GM19240 (cell line): ENCODE results near the gene UBAP1L.
"Not testable (repeated sequence)": the region's sequence is repeated elsewhere in the genome, so short reads cannot be mapped to it uniquely, and the experiment has no call there.

Source experiments
- DNase-seq: peaks from one replicate; pipeline ENCODE4 v3.0.0; 2011; ENCODE audit warnings: low spot score; ENCODE audit not compliant: insufficient read length

Gene UBAP1L

GRCh38 chr15:65115086-65115485, at the start of gene UBAP1L:
Gene UBAP1L, minus strand, starts transcription at chr15:65115200. Its CDS starts 8,985 bp downstream, at chr15:65106215.
- no peak for DNase-seq

- no peak for DNase-seq
Measured at GRCh38 chr15:65164139-65164538, 49.1 kb upstream of the UBAP1L start.

GRCh38 chr15:65163041-65163440, 48.0 kb upstream of the UBAP1L start:
- DNase-seq, result no peak

GRCh38 chr15:65156692-65157091, 41.7 kb upstream of the UBAP1L start:
- no peak for DNase-seq

GRCh38 chr15:65154720-65155119, 39.7 kb upstream of the UBAP1L start:
- DNase-seq, result no peak

GRCh38 chr15:65147902-65148301, 32.9 kb upstream of the UBAP1L start:
- no peak for DNase-seq

- DNase-seq, result no peak
Measured at GRCh38 chr15:65146438-65146837, 31.4 kb upstream of the UBAP1L start.

GRCh38 chr15:65138631-65139030, 23.6 kb upstream of the UBAP1L start:
- DNase-seq, result not testable (repeated sequence)

- DNase-seq, result not testable (repeated sequence)
Measured at GRCh38 chr15:65137893-65138292, 22.9 kb upstream of the UBAP1L start.

GRCh38 chr15:65137089-65137488, 22.1 kb upstream of the UBAP1L start:
- not testable (repeated sequence) for DNase-seq

GRCh38 chr15:65134538-65134937, 19.5 kb upstream of the UBAP1L start:
- DNase-seq, result no peak

- peak; percentile 95 for DNase-seq
Measured at GRCh38 chr15:65133548-65134200, 18.7 kb upstream of the UBAP1L start, which contains the start of gene PDCD7. Gene PDCD7, minus strand, starts transcription at chr15:65133808. Its CDS starts 27 bp downstream, at chr15:65133781.

GRCh38 chr15:65132878-65133547, 18.0 kb upstream of the UBAP1L start:
- DNase-seq, result peak; percentile 48

- no peak for DNase-seq
Measured at GRCh38 chr15:65130941-65131340, 15.9 kb upstream of the UBAP1L start.

GRCh38 chr15:65115542-65115941, 542 bp upstream of the UBAP1L start:
- no peak for DNase-seq

- DNase-seq, result no peak
Measured at GRCh38 chr15:65110676-65111292, 4.2 kb downstream of the UBAP1L start.

GRCh38 chr15:65106011-65106590, 8.9 kb downstream of the UBAP1L start:
- DNase-seq, result no peak

GRCh38 chr15:65105038-65105437, 10.0 kb downstream of the UBAP1L start:
- DNase-seq, result no peak

GRCh38 chr15:65102912-65103311, 12.1 kb downstream of the UBAP1L start:
- no peak for DNase-seq

- no peak for DNase-seq
Measured at GRCh38 chr15:65101891-65102708, 12.9 kb downstream of the UBAP1L start.

- peak; percentile 52 for DNase-seq
Measured at GRCh38 chr15:65101411-65101890, 13.5 kb downstream of the UBAP1L start.
